HG03280 (cell line): Measurements from ENCODE around the gene CHERP.
A peak's percentile ranks its signal among the peaks of the same experiment; 100 is the strongest.
"Not testable (repeated sequence)": the region's sequence is repeated elsewhere in the genome, so short reads cannot be mapped to it uniquely, and the experiment has no call there.

Experiments
- ATAC-seq: cut with Tn5 transposase; IDR thresholded peaks from one replicate; pipeline ENCODE4 v1.9.1; 2021; ENCODE audit warnings: mild to moderate bottlenecking, moderate library complexity; ENCODE audit not compliant: unreplicated experiment

Gene CHERP

DNA sequence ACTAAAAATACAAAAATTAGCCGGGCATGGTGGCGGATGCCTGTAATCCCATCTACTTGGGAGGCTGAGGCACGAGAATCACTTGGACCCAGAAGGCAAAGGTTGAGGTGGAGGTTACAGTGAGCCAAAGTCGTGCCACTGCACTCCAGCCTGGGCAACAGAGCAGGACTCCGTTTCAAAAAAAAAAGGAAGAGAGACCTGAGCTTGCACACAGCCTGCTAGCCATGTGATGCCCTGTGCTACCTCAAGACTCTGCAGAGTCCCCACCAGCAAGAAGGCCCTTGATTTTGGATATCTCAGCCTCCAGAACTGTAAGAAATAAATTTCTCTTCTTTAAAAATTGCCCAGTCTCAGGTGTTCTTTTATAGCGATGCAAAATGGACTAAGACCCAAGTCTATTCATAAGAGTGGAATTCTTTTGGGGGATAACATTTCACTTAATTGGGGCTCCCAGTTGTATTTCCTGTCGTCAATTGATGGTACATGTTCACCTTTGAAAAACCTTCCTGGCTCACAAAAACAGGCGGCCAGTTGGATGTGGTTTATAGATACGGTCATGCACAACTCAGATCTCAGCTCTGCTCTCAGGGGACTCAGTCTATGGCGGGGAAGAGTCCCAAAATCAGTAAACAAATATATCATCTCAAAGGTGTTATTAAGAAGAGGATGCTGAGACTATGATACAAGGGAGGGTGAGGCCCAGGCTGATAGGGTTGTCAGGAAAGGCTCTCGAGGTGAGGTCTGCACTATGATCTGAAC, 2.4 kb upstream of the CHERP start:
- no peak for ATAC-seq

DNA sequence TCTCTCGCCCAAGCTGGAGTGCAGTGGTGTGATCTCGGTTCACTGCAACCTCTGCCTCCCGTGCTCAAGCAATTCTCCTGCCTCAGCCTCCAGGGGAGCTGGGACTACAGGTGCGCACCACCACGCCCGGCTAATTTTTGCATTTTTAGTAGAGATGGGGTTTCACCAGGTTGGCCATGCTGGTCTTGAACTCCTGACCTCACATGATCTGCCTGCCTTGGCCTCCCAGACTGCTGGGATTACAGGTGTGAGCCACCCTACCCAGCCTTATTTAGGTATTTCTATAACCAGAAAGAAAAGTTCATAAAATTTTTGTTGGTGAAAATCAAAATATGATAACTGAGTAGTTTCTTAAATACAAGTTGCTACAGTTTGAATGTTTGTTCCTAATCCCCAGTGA, 1.5 kb upstream of the CHERP start:
- not testable (repeated sequence) for ATAC-seq

DNA sequence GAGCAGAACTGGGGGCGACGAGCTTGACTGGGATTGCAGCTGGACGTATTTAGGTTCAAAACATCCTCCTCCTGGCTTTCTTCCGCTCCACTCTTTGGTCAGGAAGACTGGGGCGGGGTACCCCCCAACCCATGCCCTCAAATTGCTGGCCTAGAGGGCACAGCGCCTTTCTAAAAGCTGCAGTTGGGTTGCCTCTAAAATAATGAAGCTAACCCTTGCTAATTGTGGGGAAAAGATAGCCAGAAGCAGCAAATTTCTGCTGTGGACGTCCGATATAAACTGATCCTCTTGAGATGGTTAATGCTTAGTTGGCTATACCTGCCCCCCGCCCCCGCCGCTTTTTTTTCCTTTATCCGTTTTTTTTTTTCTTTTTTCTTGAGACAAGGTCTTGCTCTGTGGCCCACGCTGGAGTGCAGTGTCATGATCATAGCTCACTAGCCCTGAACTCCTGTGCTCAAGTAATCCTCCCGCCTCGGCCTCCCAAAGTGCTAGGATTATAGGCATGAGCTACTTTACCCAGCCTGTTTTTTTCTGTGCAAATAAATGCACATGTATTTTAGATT, 754 bp upstream of the CHERP start:
- no peak for ATAC-seq

DNA sequence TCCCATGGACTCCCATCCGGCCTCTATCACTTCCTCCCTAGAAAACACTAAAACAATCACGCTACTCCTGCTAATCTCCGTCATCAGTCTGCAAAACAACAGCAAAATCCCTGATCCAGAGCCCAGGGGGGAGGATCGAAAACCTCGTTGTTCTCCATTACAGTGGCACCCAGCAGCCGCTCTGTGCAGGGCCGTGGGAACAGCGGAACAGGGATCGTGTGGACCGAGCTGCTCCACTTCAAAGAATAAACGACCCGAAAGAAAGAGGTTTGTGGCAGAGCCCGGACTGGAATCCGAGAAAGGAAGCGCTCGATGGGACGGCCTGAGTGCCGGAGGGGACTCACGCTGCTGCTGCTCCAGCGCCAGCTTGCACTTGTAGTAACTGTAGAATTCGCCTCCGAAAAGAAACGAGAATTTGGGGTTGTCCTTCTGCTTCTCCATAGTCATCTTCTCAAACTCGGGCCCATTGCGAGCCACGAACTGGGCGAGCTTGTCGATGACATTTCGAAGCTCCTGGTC, 652 bp downstream of the CHERP start:
- ATAC-seq = peak; percentile 3

DNA sequence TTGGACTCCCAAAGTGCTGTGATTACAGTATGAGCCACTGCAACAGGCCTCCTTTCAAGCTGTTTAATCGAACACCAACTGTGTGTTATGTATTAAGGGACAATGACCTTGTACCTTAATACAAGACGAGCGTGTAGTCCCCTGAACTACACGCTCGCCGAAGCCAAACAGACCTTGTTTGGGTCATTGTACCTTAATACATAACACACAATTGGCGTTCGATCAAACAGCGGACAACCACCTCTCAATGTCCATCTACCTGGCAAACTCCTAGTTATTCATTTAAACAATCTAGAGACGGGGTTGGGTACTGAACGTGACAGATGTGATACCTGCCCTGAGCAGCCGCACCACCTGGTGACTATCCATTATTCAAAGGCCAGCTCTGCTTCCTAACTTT, 1.3 kb downstream of the CHERP start:
- no peak for ATAC-seq

DNA sequence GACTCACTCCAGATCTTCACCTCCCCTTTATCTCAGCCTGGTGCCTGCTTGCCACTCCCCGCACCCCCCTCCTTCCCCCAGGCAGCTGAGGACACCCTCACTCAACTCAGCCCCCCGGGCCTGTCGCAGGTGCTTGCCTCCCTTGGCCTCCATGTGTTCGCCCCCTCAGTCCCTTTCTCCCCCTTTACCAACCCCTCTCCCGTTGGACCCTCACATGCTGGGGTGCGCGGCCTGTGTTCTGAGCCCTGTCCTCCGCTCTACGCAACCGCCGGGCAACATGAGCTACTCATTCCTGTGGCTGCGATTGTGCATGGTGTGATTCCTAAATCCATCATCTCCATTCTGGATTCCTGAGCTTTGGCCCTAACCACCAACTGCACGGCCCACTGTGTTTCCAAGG, 5.1 kb downstream of the CHERP start:
- no peak for ATAC-seq

DNA sequence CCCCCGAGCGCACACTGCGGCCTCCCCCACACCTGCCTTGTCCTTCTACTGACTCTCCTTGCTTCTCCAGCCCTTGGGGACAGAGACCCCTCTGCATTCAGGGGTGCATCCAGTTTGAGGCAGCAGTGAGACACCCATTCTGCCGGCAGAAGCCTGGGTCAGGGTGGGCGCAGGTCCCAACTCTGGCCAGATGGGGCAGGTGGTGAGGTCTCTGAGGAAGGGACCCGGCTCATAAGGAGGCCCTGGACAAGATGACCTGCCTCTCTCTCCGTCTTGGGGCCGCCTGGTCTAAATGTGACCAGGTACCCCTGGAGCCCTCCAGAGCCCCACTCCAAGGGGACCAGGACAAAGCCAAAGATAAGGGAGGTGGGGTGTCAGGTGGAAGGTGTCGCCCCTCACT, 6.1 kb downstream of the CHERP start:
- no peak for ATAC-seq

DNA sequence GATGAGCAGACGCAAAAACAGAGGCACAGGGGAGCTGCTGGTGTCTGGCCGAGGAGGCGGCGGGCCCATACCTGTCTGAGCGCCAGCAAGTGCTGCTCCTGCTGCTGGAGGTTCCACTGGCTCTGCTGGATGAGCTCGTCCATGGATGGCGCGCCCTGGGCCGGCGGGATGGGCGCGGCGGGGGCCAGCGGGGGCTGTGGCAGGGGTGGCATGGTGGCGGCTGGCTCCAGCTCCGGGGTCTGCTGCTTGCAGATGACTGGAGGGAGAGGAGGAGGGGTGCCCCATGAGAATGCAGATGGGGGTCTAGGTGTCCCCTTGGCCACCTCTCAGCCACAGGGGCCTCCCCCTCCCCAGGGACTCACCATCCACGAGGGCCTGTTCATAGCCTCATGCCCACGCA, 6.9 kb downstream of the CHERP start:
- ATAC-seq = no peak

DNA sequence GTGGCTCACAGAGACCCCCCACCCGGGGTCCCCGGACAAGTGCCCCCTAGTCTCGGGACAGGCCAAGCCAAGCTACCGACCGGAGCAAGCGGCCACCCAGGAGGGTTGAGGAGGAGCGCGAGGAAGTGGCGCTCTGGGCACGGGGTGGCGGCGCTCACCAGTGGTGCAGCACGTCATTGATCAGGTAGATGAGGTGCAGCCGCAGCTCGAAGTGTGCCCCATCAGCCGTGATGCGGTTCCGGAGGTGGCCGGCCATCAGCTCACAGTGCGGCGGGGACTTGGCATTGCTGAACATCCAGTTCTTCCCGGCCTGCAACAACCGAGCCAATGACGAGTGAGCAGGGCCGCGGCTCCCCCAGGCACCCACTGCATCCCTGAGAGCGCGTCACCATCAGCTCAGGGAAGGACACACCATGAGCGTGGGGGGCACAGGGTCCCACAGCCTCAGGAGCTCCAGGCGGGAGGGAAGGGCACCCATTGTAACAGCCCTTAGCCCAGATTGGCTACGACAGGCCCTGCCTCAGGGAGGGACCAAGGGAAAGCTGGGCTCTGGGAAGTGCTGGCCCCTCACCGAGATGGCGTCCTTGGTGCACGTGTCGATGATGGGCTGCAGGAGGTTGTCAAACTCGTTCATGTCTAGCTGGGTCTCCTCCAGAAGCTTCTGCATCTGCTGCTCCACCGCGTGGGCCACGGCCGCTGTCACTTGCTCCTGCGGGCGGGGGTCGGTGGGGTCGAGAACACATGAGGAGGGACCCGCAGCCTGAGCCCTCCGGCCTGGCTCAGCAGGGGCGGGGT, 9.6 kb downstream of the CHERP start:
- no peak for ATAC-seq

DNA sequence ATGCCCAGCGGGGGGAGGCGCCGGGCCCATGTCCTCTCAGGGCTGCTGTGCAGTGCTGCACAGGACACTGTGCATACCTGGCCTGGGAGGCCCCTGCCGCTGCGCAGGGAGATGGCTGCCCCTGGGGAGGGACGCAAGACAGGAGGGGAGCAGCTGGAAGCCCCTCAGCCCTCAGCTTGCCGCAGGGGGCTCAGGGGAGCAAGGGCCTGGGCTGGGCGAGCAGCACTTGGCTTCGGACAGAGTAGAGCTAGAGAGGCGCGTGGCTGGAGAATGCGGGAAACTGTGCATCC, 10.9 kb downstream of the CHERP start:
- ATAC-seq = no peak

DNA sequence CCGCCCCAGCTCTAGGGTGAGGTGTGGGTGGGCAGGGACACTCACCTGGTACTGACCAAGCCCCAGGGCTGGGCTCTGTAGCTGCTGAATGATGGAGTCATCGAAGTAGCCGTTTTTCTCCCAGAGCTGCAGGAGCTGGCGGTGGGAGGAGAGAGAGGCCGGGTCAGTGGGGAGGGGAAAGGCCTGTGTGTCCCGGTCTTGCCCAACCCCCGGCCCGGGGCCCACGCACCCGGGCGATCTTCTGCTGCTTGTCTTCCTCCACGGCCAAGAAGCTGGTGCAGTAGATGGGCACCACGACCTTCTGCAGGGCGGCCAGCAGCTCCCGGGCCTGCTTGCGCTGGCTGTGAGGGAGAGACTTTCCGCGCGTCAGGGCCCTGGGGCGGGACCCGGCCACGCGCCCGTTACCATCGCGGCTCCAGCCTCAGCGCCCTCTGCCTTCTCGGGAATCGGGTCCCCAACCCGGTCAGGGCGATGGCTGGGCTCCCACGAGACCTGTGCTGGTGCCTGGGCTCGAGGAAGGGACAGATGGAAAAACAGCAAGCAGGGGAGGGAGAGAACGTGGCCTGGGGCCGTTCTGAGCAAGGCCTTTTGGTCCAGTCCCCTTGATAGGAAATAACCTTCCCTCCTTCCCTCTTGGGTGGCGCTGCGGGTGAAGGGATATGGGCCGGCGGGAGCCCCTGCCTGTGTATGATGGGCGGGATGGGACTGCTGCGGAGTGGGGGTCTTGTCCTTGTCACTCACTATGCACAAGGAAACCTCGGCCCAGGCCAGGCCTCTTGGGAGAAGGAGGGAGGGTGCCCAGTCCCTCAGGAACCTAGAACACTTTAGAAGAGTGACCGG, 11.5 kb downstream of the CHERP start:
- no peak for ATAC-seq

DNA sequence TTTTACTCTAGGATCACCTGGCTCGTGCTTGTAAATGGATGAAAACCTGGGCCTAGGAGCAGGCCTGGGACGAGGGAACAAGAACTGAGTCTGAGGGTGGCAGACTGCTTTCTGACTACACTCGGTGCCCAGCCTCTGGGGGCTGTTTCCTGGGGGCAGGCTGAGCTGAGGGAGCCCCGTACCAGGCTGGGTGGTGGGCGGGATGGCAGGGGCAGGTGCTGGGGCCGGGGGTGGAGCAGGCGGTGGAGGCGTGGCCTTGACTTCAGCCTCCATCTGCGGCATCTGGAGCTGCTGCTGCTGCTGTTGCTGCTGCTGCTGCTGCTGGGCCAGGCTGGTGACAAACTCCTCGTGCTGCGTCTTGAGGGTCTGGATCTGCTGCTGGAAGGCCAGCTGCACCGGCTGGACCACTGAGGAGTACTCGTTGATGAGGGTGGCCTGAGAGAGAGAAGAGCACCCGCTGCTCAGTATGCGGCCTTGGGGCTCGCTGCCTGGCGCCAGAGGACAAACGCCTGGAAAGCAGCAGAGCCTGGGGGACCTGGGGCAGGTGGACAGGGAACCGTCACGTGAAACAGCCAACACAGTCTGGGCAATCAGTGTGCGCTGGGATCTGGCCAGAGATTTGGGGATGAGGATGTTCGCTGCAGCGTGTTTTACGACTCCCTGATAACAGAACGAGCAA, 12.6 kb downstream of the CHERP start:
- ATAC-seq = no peak

DNA sequence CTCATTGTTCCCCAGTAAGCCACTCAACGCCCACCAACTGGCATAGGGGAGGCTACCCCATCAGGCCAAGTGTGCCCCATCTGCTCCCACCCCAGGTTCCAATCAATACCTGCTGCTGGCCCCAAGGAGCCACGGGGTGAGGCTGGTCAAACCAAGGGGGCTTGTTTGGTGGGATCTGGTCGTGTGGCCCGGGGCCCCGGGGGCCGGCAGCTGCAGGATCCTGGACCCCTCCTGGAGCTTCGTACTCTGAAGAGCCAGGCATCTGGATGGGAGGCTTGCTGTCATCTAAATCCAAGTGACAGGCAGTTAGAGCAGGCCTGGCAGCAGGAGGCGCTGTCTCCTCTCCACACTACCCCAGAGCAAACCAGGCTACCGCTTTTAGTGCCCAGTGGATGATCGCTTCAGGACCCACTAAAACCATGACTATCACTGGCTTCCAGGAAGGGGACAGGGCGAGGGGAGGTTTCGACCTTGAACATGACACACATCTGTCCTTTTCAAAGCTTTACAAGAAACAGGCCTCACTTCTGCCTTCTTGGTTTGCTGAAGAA, 14.2 kb downstream of the CHERP start:
- no peak for ATAC-seq

DNA sequence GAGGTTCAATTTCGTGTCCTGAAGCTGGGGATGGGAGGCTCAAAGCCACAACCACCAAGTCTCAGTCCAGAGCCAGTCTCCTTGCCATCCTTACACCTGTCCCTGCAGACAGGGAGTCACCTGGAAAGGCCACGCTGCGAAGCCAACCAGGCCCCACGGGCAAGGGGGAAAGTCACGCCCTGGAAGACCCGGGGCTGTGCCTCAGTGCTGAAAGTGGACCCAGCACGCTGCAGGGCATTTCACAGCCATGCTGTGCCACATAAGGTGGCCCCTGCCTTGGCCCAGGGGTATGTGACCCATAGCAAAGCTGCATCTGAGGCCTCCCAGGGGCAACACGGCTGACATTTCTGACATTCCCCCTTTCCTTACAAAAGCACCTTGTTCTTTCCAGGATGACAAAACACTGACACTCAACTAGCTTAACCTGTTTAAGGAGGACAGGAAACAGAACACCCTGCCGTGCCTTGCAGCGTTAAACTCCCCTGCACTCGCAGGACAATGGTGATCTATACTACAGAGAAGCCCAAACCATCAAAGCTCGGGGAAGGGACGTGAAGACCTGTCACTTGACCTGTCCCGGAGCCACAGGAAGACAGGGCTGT, 14.8 kb downstream of the CHERP start:
- ATAC-seq = no peak

DNA sequence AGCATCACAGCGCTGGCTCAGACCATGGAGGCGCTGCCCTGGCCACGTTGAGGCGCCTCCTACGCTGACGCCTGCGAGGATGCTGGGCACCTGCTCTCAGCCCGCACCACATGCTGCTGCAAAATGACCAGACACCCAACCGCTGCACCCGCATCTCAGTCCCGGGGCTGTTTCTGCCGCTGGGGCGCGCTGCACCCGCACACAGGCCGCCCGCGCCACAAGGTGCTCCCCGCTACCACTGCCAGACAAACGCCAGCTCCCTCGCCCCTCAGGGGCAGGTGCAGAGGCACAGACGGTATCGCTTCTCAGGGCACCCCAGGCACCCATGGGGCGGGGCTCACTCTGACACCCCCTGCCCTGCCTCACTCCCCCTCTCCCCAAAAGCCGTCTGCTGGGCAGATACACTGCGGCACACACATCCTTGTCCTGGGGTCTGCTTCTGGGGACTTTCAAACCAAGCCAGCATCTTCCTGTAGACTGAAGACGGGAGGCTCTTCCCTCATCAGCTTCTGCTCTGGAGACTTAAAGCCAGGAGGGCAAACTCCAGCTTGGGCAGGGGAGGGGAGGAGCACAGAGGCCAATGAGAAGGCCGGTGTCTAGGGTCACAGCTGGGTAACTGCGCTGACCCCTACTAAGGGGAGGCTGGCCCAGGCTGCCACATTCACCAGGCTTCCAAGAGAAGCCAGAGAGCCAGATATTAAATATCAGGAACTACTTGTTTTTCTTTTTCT, 16.3 kb downstream of the CHERP start:
- no peak for ATAC-seq

DNA sequence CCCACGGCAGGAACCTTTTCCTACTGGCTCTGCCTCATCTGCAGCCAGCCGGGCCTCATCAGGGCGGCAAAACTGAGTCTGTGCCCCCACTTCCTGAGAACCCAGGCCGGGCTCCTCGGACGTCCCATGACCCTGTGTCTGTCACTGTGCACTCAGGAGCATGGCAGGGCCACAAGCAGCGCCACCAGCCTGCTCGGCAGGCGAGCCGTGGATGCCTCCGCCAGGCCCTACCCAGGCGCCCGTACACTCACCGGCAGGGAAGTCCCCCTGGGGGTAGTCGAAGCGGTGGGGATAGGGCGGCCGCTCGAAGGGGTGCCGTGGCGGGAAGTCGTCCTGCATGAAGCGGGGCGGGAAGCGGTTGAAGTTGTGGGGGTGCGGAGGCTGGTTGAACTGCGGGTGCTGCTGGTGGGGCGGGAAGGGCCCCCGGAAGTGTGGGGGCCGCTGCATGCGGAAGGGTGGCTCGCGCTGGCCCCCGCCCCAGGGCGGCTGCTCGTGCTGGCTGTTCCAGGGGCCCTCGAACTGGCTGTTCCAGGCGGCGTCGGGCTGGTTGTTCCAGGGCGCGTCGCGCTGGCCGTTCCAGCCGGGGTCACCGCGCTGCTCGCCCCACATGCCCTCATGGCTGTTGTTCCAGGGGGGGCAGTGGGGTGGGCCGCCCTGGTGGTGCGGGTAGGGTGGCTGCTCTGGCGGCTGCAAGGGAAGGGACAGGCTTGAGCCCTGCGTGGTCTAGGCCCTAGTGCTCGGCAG, 17.1 kb downstream of the CHERP start:
- ATAC-seq = no peak

DNA sequence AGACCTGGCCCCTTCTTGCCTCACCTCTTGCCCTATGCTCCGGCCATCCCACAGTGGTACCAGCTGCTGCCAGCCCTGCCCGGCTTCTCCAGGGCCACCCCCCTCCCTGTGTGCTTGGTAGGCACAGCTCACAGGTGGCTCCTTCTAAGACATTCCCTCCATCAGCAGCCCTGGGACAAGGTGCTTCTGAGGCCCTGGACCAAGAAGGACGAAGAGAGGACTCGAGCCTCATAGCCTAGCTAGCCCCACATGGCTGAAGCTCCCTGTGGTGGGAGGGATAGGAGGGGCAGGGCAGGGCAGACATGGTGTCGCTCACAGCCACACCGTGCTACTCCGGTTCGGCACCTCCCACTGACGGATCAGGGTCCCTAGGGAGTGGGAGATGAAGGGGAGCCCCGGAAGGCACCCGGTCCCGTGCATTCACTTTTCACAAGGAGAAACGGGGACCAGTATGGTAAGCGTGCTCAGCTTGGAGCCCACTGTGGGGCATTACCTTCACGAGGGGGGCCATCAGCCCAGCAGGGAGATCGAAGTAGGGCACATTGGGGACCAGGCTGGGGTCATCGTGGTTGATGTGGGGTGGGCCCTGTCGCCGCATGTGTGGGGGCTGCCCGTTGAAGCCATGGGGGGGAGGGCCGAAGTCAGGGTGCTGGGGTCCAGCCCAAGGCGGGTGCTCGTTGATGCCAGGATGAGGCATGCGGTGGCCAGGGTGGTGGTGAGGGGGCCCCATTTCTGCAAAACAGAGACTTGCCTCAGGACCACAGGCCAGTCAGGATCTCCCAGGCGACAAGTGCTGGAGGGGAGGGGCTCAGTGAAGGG, 19.5 kb downstream of the CHERP start:
- no peak for ATAC-seq
